ENCODE data around the gene ANO2.

ANO2 gene

DNA sequence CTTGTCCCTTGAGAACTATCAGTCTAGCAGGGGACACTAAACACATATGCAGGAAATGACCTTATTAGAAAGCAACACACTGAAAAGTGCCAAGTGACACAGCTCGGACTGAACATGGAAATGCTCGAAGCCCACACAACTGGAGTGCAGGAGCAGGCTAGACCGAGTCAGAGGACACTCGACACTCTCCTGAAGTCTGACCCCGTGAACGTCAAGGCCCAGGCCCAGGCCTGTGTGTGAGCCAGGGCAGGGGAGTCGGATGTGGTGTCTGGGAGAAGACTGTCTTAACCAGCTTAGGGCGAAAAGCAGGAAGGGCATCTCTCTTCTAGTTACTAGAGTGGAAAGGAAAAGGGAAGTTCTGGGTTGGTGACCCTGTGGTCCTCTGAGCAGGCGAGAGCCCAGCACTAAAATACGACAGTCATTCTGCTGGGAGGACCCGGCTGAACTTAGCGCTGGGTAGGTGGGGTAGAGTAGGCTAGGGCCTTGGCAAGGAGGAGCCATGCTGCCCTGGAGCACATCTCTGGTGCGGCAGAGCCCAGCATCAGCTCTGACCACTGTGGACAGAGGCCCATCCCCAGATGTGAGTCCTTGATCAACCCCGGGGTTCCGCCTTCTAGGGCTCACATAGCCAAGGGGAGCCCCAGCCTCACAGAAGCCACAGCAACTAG is 420.2 kb downstream of the ANO2 start:
- no peak for DNase-seq

DNA sequence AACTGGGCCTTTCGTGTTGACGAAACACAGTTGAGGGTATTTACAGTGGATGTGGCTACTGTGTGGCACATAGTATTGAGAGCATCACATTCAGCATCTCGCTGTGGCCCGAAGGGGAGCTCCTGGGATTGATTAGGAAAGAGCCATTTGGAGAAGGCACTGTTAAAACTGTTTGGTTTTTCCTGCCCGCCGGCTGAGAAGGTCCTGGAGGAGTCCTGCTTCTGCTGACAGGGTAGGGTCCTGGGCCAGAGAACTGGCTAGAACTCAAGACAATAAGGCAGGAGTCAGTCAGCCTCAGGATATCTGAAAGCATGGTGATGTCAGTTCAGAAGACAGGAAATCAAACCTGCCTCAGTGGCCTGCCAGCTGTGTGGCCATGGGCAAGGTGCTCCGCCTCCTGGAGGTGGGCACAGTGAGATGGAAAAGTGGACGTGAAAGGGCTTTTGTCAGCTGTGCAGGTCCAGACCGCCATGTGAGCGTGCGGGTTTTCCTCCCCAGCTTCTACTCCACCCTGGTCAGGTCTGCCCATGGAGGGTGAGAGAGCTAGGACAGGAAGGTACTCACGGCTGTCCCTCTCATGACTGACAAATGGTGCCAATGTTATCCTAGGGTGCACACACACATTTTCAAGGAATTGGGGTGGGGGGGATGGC is 420.8 kb downstream of the ANO2 start:
- no peak for DNase-seq

GRCh38 chr12:5523396-5524115 is 421.5 kb downstream of the ANO2 start:
- no peak for DNase-seq

- no peak for DNase-seq
Observed at GRCh38 chr12:5522432-5523335, 422.4 kb downstream of the ANO2 start.

GRCh38 chr12:5521456-5522325 is 423.4 kb downstream of the ANO2 start:
- DNase-seq: no peak

DNA sequence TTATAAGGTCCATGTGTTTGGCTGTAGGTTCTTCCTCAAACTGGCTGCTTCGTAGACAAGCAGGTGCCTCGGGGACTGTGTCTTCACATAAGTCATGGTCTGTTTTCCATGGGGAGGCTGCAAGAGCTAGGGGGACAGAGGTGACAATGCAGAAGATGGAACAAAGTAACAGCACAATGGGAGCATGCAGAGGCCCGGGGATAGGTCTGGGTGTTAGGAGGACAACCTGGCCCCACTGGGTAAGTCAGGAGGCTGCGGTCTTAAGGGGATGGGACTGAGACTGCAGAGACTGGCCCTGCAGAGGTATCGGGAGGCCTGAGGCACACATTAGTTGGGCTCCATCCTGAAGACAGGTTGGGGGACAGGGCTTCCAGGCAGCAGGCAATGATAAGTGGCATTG is 424.2 kb downstream of the ANO2 start:
- DNase-seq: no peak

DNA sequence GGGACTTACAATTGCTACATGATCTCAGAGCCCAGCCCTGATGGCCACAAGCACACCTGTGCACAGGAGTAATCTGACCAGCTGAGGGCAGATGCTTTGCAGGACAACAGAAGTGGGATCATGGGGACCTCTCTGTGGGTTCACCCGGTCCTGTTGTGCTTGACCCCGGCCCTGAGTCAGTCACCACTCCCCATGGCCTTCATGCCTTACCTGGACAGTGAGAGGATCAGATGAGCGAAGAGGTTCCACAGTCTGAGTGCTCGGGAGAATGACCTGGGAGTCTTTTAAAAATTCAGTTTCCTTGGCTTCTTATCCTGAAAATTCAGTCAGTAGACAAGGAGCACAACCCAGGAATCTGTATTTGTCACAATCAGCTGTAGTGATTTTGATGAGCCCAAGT is 425.0 kb downstream of the ANO2 start:
- DNase-seq: no peak

DNA sequence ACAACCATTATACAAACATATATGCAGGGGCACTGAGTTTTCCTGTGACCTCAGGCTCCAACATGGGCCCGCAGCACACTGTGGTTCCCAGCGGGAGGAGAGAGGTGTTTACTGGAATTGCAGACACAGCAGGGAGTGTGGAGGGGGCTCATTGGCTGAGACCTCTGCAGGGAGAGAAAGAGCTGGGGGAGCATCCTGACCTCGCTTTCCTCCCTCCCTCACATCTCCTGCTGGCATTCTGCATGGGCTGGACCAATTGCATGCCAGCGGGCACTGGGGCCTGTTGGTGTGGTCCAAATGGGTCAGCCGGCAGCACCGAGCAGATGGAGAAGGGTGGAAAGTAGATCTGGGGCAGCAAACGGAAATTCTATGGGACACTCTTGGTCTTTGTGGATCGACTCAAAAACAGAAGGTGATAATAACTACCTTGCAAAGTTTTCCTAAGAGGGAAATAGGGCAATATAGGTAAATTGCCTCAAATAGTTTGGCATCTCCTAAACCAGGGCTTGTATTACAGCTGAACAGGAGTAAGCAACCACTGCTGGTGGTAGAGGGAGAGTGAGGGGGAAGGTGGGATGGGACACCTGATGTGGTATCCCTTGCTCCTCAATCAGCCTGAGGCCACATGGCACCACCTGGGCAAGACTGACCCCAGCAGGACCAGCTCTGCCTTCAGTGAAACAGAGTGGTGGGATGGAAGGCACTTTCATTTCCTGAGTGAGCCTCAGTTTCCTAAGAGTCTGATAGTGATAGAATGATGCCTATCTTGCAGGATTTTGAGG is 426.3 kb downstream of the ANO2 start:
- no peak for DNase-seq

DNA sequence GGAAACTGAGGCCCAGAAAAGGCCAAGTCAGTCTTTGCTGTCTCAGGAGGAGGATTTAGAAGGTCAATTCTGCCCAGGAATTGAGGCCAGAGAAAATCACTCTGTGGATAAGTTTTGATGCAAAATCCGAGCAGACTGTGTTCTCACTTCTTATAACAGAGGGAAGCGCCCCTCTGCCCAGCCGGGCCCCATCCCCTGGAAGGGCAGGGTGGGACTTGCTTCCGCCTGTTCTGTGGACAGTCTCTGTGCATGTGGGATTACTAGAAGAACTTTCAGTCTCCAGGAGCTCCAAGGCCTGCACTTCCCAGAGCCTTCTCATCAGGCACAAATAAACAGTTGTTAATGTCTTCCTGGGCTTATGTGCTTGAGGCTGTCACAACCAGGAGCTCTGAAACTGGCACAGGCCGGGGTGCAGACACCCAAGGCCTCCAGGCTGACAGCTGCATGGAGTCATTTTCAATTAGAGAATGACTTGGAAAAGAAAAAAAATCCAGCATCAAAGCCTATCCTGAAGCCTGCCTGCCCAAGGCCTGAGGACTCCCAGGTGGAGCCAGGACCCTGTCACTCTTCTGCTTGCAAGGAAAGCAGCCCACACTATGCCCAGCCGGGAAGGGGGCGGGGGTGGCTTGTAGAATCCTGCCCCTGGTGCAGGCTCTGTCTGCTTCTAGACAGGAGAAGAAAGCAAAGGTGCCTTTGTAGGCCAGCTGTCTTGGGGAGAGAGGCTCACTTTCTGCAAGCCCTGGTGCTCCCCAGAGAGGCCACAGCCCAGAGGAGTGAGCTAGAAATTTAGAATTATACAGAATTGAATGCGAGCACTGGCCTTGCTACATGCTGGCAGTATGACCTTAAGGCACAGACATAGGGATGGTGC is 428.5 kb downstream of the ANO2 start:
- no peak for DNase-seq

- DNase-seq: no peak
Observed at GRCh38 chr12:5515458-5515857, 429.6 kb downstream of the ANO2 start.

GRCh38 chr12:5514545-5514944 is 430.5 kb downstream of the ANO2 start:
- DNase-seq: no peak

DNA sequence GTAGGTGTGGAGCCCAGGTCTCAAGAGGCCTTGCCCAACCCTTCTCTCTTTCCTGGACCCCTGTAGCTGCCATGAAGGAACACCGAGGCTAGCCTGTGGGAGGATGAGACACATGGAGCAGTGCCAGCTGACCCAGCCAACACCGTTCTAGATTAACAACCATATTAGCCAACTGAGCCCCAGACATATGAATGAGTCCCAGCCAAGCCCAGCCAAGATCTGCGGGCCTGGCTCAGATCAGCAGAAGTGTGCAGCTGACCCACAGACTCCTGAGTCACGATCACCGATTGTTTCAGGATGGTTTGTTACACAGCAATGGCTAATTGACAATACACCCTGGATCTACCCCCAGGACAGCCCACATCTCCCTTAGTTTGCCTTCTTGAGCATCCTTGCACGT is 431.0 kb downstream of the ANO2 start:
- no peak for DNase-seq

- DNase-seq: no peak
Observed at GRCh38 chr12:5513406-5513805, 431.7 kb downstream of the ANO2 start.
